ENCODE measurements around the gene LLCFC1.

The LLCFC1 gene

GRCh38 chr7:142939226-142939910, at the start of gene LLCFC1:
Gene LLCFC1 (plus strand): TSS chr7:142939484. CDS start chr7:142939622, 138 bp downstream.
- DNase-seq, result no peak

GRCh38 chr7:142889816-142890215, 49.5 kb upstream of the LLCFC1 start:
- DNase-seq, result no peak

- no peak for DNase-seq
Measured at GRCh38 chr7:142890874-142891485, 48.3 kb upstream of the LLCFC1 start.

GRCh38 chr7:142891490-142892082, 47.7 kb upstream of the LLCFC1 start:
- no peak for DNase-seq

GRCh38 chr7:142892951-142893350, 46.3 kb upstream of the LLCFC1 start:
- no peak for DNase-seq

GRCh38 chr7:142894112-142894984, 44.9 kb upstream of the LLCFC1 start:
- no peak for DNase-seq

- DNase-seq, result no peak
Measured at GRCh38 chr7:142894985-142895593, 44.2 kb upstream of the LLCFC1 start.

GRCh38 chr7:142896151-142896550, 43.1 kb upstream of the LLCFC1 start:
- DNase-seq, result no peak

GRCh38 chr7:142896741-142897379, 42.4 kb upstream of the LLCFC1 start:
- no peak for DNase-seq

- DNase-seq, result no peak
Measured at GRCh38 chr7:142897691-142898090, 41.6 kb upstream of the LLCFC1 start.

- no peak for DNase-seq
Measured at GRCh38 chr7:142898377-142899170, 40.7 kb upstream of the LLCFC1 start.

- DNase-seq, result no peak
Measured at GRCh38 chr7:142899661-142900060, 39.6 kb upstream of the LLCFC1 start.

GRCh38 chr7:142901426-142902259, 37.6 kb upstream of the LLCFC1 start:
- DNase-seq, result no peak

- DNase-seq, result no peak
Measured at GRCh38 chr7:142904128-142904527, 35.2 kb upstream of the LLCFC1 start.

- DNase-seq, result no peak
Measured at GRCh38 chr7:142905759-142906158, 33.5 kb upstream of the LLCFC1 start.

GRCh38 chr7:142906643-142907042, 32.6 kb upstream of the LLCFC1 start:
- DNase-seq, result no peak

- no peak for DNase-seq
Measured at GRCh38 chr7:142908290-142908689, 31.0 kb upstream of the LLCFC1 start.

GRCh38 chr7:142908921-142909890, 30.1 kb upstream of the LLCFC1 start:
- DNase-seq, result peak; percentile 53 to 76

GRCh38 chr7:142910031-142910433, 29.3 kb upstream of the LLCFC1 start:
- peak; percentile 3 to 21 for DNase-seq

Data from inflammatory macrophage treated with lipopolysaccharide for 1 hour (primary cell).